Liver (tissue), 2 donors: ENCODE data around the gene WWOX.

Experiments
- NR2F2 ChIP-seq: IDR thresholded peaks from 2 replicates; pipeline ENCODE4 v1.6.1; 2016; ENCODE audit warnings: antibody characterized with exemption
- RAD21 ChIP-seq, 2 donors: IDR thresholded peaks; 2 replicates each; pipeline ENCODE4 v1.6.1; 2016; ENCODE audit warnings: antibody characterized with exemption in 2 of 2, mild to moderate bottlenecking in 2 of 2
- YY1 ChIP-seq: IDR thresholded peaks from 2 replicates; pipeline ENCODE4 v1.6.1; 2016; ENCODE audit warnings: antibody characterized with exemption, mild to moderate bottlenecking
- donor health status: healthy.

DNA sequence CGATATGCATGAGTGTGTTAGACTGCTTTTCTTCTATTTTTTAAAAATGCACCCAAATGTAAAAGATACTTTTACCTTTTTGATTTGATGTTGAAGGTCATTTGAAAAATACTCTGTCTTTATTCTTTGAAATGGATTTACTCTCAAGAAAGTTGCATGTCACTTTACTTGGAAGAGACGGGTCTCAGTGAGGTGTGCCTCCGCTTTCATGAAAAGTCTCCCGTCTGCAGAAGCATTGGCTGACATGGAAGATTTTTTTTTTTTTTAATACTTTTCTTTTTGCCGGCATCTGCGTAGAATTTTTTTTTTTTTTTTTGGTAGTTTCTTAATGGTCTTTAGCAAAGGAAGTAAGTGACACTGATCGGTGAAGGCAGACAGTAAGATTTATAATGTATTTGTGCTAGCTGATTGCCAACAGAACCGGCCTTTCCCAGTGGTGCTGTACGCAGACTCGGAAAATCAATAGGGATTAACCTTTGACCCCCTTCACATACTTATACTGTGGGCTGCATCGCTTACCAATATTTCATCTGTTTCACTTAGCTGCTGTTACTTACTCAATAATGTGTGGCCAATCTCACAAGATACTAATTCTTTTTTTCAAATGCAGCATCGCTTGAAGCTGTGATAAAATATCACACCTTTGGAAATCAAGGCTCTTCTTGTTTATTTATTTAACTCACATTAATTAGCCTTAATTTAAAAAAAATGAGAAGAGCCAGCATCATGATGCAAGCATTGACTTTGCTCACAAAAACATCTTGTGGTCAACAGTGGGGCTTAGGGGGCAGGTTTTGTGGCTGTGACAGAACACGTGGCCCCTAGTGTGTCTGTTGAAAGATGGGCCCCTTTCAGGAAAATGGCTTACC is 383.9 kb downstream of the WWOX start:
- TF ChIP-seq NR2F2 = peak; percentile 77
- TF ChIP-seq RAD21 (IDR thresholded peaks at IDR 0.05) = peak in 1 of 2 donors; percentile 41
- TF ChIP-seq YY1 = peak; percentile 28
